GM21529 (cell line): ENCODE measurements around the gene TREM2.
"Not testable (repeated sequence)": the region's sequence is repeated elsewhere in the genome, so short reads cannot be mapped to it uniquely, and the experiment has no call there.

Source experiments
- ATAC-seq: cut with Tn5 transposase; IDR thresholded peaks from one replicate; pipeline ENCODE4 v1.9.1; 2021; ENCODE audit not compliant: unreplicated experiment

Gene TREM2

DNA sequence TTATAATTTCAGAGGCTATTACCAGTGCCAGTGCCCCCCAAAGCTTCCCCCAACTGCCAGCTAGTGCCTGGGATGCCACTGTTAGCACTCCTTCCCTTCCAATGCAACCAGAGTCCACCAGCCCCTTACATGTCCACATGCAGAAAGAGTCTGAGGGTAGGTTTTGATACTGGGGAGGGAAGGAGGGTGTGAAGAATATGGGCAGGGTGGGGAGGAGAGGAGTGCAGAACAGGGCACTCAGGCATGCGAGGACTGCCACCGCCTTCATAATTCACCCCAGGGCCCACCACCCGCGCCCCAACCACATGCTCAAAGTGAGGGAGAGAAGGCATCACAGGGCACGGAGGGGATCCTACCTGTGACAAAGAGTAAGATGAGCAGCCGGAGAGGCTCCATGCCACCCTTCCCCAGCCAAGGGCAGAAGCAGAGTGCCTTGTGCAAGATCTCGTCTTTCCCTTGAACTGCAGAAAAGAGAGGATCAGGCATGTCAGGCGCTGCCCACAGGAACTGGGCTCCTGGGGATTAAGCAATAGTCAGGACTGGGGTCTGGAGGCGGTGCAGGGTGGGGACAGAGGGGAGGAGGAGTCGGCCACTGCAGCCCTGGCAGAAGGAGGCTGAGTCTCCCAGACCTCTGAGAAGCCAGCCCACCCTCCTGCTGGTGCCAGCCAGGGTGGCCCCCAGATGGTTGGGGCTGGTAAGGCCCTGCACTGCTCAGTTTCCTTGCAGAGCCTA lies at the start of gene TREM2:
TREM2 (minus strand) TSS at position 430 of the 732 bp plus-strand sequence; CDS start at position 396, 34 bp downstream.
- no peak for ATAC-seq

DNA sequence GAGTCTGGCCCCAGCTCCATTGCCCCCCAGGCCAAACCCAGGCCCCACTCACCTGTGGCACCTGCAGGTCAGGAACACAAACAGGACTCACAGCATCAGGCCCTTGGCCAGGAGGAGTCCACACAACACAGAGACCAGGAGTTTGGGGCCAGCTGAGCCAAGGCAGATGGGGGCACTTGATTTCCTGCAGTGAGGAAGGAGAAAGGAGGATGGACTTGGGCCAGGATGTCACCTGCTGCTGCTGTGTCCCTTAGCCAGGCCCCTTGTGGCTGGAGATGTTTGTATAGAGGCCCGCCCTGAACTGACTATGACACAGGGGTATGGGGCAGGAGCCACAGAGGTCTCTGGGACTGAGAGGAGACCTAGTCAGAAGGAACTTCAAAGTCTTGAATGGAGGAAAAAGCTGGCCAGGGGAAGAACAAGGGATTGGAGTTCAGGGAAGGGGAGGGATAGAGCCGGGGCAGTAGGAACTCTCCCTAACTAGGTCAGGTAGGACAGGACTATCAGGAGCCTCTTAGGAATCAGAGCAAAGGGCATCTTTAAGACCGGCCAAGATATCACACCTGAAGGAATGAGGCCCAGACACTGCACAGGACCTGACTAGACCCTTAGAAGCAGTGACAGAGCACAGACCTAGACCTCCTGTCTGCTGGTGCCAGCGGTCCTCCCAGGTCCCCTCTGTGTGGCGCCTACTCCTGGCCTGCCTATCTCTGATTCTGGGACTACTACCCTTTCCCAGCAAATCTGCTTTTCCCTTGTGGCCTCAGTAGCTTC lies 46.8 kb upstream of the TREM2 start:
- no peak for ATAC-seq

DNA sequence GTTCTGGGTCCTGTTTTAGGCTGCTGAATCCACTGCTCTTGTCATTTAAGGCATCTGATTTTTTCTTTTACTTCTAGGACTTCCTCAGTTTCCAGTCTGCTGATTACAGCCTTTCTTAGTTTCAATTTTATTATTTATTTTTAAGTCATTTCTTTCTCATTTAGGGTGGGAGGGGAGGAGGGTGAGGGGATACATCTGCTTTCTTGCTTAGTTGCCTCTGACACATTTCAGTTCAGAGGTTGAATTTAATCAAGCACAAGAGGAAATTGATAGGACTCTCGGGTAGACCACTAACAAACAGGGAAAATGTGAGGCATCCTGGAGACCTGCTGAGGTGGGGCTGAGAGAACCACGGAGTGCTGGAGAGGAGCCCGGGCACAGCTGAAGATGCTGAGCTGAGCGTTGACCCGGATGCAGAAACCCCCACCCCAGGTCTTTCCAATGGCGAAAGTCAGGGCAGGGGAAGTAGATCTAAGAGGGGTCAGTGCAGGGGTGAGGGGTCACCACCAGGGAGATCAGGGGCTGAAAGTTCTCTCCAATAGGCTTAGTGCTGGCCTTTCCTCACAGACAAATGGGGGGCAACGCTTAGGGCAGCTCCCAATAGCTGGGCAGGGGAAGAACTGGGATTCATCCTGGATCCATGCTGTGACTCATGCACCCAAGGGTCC lies 45.7 kb upstream of the TREM2 start:
- no peak for ATAC-seq

DNA sequence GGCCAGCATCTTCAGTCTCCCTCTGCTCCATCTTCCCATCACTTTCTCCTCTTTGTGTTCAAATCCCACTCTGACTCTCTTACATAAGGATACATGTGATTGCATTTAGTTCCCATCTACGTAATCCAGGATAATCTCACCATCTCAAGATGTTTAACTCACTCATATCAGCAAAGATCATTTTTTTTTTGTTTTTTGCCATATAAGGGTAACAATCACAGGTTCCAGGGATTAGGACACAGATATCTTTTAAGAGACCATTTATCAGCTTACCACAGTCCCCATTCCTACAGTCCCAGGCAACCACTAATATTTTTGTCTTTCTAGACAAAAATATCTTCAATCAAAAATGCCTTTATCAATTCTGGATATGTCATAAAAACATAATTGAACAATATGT lies 41.2 kb upstream of the TREM2 start:
- no peak for ATAC-seq

DNA sequence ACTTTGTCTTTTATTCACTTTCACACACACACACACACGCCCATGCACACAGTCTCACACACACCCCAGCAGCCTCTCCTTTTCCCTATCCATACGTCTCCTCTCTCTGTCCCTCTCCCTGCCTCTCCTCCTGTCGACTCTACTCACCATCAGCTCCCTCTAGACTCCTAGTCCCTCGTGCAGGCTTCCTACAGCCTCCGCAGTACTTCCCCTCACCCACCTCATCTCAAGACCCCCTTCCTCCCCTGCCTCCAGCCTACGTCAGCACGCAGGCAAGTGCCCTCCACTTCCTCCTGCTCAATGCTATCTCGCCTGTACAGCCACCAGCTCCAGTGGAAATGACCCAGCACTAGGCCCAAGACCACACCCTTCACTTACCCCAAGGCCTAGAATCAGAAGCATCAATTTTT lies 38.9 kb upstream of the TREM2 start:
- ATAC-seq = no peak

DNA sequence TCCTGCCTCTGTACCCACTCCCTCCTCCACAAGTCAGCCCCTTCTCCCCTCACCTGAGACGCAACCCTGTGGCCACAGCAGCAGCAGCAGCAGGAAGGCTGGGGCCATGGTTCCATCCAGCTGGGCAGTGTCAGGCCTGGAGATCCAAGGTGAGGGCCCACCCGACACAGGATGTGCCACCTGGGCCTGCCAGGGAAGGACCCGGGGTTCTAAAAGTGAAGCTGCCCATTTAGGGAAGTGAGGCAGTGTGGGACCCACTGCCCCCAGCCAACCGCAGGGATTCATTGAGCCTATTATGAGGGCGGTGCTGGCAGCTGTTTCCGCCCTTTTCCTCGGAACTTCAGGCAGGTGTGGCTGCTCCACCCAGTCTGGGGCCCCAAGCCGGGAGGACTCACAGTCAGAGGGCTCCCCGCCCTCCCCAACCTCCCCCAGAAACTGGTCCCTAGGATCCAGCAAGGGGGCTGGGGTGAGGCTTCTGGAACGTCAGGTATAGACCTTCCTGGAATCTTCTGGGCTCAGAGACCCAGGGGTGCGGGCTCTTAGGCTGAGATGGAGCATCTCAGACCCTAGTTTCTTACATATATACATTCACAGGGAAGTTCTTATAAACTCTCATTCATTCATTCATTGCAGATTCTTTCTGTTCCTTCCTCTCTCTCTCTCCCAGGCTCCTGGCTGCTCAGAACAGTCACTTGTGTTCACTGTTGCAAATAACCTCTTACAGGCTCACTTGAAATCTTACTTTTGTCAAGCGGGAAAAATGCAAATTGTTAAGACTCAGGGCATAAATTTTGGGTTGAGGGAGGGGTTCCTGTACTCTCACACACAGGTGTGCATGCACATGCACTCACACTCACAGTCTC lies 38.2 kb upstream of the TREM2 start, which contains the start of gene TREML2:
TREML2 (minus strand) TSS at position 249 of the 863 bp plus-strand sequence; CDS start at position 108, 141 bp downstream.
- no peak for ATAC-seq

DNA sequence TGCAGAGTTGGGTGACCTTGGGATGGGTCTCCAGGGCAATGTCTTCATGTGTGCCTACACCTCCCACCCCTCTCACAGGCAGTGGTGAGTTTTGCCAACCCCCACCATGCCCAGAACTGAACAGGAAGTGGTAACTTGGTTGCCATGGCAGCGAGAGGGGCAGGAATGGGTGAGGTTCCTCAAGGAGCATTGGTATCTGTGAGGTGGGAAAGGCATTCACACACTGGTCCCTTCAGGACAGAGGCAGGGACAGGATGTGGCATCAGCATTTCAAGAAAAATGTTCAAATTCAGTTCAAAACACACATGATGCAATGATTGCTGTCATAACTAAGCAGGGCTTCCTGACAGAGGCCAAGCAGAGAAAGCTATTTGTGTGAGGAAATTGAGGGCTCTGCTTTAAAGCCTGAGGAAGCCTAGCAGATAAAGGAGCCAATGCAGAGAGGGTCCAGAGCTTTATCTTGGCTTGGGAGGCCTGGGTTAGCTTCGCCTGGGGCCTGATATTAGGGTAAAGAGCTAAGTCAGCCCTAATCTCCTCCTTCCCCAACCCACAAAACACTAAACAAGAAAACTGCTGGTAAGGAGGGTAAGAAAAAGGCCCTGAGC lies 37.5 kb upstream of the TREM2 start:
- ATAC-seq = peak; percentile 35

DNA sequence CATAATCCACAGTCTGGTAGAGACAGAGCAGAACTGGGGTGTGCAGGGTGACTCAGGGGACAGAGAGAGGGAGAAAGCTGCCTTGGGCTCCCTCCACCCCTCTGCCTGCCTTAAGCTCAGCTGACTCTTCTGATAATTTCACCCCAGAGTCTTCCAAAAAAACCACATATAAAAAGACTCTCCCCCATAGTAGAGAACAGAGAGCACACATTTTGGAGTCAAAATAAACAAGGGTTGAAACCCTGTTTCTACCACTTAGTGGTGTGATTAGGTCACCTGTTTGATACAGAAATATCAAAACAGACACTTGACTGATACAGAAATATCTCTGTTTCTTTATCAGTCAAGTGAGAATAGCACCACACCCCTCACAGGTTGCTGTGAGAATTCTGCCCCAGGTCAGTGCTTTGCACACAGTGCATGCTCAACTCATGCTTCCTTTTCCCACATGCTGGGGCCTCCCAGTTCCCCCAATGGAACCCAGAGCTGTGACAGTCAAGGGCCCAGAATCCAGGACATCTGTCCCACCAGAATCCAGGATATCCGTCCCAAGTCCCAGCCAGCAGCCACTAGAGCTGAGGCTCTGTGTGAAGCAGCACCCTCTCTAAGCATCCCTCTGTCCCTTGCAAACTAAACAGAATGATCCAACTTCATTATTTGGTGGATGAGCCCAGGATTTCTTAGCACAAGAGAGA lies 36.8 kb upstream of the TREM2 start:
- ATAC-seq = peak; percentile 73

DNA sequence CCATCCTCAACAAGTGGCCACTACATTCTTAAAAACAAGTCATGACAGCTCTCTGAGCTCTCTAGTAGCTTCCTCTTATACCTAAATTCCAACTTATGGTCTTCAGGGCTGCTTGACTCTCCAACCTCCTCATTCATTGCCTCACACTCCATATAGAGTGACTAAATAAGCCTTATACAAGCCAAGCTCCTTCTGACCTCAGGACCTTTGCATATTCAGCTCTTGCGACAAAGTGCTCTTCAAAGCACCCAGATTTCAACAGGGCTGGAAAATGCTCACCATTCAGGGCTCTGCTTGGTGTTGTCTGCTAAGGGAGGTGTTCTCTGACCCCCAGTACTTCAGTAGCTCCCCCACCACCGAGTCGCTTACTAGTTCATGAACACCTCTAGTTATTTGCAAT lies 34.3 kb upstream of the TREM2 start:
- no peak for ATAC-seq

DNA sequence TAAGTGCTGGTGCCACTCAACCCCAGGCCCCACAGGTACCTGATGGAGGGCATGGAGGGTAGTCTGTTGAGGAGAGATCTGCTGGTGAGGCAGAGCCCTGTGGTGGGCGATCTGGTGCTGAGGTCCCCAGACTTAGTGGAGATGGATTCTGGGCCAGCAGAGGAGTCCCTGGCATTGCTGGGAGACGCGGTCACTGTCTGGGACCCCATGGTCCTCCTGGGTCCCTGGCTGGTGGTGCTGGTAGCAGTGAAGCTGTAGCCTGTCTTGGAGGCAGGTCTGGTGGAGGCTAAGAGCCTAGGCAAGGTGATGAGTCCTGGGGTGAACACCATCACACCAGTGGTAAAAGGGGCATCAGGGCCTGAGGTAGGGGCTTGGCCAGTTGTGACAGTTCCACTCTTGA lies 31.5 kb upstream of the TREM2 start:
- ATAC-seq = no peak

DNA sequence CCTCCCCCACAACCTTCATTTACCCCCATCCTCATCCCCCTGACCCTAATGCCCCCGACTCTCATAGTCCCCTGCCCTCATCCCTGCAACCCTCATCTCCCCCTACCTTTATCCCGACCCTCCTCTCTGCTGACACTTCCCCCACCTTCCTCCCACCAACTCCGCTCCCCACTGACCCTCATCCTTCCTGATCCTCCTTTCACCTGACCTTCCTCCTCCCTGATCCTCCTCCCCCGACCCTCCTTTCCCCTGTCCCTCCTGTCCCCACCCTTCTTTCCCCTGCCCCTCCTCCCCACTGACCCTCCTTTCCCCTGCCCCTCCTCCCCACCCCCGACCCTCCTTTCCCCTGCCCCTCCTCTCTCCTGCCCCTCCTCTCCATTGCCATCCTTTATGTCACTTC lies 31.0 kb upstream of the TREM2 start:
- no peak for ATAC-seq

DNA sequence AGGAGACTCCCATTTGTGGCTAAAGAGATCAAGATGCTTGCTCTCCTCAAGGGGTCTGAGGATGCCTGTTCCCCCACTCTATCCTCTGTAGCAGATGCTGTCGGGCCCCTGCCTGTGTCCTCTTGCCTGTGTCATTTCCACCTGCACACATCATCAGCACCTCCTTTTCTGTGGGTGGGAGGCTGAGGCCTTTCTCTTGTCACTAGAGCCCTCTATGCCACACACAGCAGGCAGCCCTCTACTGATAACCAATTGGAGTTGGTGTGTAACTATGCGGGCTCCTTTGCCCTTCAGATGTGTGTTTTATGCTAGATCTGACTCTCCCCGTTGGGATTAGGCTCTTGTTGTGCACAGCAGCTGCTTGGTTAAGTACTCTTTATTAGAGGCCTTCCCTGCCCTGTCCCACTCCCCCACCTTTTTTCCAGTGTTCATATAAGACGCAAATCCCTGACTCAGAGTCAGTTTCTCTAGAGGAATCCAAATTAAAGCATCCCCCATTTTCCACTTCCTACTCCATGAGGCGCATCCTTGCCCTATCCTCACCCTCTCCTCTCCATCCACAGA lies 30.3 kb upstream of the TREM2 start:
- no peak for ATAC-seq

DNA sequence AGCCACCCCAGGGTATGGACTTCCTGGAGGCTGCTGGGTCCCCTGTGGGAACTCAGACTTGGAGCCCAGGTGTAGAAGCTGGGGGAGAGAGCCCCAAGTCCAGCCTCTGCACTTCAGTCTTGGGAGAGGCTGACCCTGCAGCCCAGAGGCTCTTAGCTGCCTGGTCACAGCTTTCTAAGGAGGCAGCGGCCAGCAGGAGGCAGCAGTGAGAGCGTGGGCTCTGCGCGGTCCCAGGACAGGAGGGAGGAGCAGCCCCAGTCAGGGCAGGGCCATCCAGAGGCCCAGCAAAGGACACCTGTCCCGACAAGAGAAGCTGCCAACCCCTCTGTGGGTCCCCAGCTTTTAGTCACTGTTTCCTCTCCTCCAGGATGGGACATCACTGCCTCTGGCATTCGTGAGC lies 28.7 kb upstream of the TREM2 start:
- ATAC-seq = no peak

DNA sequence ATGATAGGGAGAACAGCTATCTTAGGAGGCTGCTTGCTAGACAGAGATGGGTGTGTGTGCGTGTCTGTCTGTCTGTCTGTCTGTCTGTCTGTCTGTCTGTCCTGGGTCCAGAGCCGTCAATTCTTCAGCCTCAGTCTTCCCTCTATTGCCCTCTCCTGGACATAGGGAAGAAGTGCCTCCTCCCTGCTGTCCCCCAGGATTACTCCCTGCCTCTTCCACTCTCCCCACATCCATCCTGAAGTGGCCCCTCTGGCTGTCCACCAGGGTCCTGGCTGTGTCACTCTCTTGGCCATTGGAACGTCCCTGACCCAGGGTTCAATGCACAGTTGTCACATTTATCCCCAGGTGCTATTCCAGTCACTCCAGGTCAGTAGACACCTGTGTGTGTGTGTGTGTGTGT lies 27.9 kb upstream of the TREM2 start:
- ATAC-seq = no peak

DNA sequence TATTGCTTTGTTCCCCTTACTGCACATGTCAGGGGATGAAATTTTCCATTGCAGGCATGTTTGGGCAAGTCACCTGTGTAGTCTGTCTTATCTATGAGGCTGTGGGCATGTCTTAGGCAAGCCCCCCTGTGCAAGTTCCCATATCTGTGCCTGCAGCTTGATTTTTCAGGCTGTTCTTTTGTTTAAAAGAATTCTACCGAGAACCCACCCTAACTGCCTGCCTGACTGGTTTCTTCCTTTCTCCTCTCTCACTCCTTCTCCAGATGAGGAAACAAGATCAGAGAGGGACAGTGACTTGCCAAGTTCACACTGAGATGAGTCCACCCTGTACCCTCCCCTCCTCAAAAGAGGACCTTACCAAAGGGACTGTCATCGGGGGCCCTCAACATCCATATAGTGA lies 27.1 kb upstream of the TREM2 start:
- no peak for ATAC-seq

DNA sequence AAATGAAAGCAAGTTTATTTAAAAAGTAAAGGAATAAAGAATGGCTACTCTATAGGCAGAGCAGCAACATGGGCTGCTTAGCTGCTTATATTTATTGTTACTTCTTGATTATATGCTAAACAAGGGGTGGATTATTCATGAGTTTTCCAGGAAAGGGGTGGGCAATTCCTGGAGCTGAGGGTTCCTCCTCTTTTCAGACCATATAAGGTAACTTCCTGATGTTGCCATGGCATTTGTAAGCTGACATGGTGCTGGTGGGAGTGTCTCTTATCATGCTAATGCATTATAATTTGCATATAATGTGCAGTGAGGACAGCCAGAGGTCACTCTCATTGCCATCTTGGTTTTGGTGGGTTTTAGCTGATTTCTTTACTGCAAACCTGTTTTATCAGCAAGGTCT lies 26.1 kb upstream of the TREM2 start:
- ATAC-seq = not testable (repeated sequence)

DNA sequence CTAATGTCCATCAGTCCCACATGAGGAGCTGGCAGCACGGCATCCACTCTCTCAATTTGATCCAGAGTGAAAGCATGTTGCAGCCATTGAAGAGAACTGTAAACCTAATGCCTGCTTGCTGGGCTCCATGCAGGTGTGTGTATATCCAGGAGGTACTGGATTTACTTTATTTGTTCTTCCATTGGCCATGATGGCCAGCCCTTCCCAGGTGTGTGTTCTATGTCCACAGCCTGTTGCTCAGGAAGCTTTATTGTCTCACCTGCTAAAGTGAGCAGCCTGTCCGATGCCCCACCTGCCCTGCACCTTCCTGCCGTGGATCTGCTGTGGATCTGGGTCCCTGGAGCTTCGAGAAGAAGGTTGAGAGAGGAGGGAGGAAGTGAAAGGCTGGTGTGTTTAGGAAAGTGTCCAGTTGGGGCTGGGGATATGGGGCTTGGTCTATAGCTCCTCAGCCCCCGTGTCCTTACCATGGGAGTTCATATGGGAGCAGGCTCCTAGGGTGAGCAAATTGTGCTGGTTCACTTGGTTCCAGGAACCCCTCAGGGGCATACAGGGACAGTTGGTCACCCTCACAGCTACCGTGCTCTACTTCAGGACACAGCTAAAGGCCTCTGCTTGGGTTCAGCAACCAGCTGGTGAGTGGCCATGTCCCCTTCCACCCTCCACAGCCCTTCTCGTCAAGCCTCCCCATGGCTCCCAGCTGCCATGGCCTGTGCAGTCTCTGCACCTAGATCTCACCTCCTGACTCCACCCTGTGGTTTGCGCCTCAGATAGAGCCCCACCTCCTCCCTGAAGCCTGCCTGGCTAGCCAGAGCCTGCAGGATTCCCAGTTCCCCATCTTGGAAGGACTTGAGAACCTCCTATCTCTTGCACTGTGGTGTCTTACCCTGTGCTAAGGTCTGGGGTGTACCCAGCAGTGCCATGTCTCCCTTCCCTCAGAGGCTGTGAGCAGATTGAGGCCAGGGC lies 25.3 kb upstream of the TREM2 start:
- no peak for ATAC-seq

DNA sequence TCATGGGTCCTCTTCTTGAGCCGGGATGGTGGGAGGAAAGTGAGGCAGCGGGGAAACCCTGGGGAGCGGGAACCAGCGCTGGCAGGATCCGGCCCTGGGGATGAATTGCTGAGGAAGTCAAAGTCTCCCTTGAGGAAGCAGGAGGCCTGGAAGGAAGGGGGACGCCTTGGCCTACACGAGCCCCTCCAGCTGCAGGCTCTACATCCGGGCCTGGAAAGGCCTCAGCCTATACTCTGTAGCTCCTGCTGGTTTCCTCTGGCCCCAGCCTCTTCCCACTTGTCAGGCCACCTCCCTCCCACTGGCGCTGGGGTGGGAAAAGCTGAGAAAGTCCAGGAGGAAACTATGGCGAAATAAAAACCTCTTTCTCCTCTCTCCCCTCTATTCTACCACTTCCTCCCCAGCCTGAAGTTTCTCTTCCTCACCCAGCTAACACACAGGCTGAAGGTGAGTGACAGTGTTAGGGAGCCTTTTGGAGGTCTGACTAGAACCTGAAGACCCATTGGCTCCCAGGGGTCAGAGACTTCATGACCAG lies 23.2 kb upstream of the TREM2 start:
- no peak for ATAC-seq
